GM21528 (cell line): ENCODE data around the gene MEP1B.

Experiments
- ATAC-seq: cut with Tn5 transposase; IDR thresholded peaks from one replicate; pipeline ENCODE4 v1.9.1; 2021; ENCODE audit warnings: mild to moderate bottlenecking, moderate library complexity; ENCODE audit not compliant: unreplicated experiment, low FRiP score

The MEP1B gene

GRCh38 chr18:32259553-32259952 is 69.7 kb downstream of the MEP1B start:
- ATAC-seq: no peak

GRCh38 chr18:32261003-32261402 is 71.2 kb downstream of the MEP1B start:
- ATAC-seq: no peak

- ATAC-seq: no peak
Observed at GRCh38 chr18:32262092-32262491, 72.3 kb downstream of the MEP1B start.

GRCh38 chr18:32264401-32264800 is 74.6 kb downstream of the MEP1B start:
- no peak for ATAC-seq

GRCh38 chr18:32267463-32267862 is 77.6 kb downstream of the MEP1B start:
- no peak for ATAC-seq
